ENCODE data around the gene ARHGAP11A.
"Not testable (repeated sequence)": the region's sequence is repeated elsewhere in the genome, so short reads cannot be mapped to it uniquely, and the experiment has no call there.

Gene ARHGAP11A

DNA sequence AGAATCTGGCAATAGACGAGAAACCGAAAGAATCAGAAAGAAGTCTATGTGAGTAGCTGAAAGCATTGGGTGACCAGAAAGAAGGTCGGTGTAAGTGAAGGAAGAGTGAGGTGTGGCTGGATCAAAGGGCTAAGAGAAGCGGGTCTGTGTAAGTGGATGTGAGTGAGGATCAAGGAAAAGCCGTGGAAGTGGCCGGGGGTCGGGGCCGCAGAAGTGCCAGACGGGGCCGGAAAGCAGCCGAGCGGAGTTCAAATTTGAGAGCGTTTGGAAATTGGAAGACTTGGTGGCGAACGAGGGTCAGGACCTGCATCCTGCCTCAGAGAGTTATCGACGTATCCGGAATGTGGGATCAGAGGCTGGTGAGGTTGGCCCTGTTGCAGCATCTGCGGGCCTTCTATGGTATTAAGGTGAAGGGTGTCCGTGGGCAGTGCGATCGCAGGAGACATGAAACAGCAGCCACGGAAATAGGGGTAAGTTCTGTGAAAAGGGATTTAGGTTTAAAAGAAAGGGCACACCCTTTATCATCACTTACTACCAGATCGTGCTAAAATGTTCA lies 645 bp downstream of the ARHGAP11A start:
- H3K9ac ChIP-seq (ENCODE audit: low read depth, low read length, poor library complexity); H3K36me3 ChIP-seq (replicated peaks in 1 of 2; ENCODE audit: control insufficient read depth in 2 of 2, insufficient read depth in 2 of 2, low read length in 2 of 2); H3K23ac ChIP-seq (ENCODE audit: low read depth, low read length, poor library complexity); H2AK5ac ChIP-seq (ENCODE audit: low read depth, low read length); H3K14ac ChIP-seq (ENCODE audit: low read length); H4K8ac ChIP-seq (ENCODE audit: low read depth, low read length); H4K91ac ChIP-seq (ENCODE audit: low read depth, low read length, poor library complexity); DNase-seq (ENCODE audit: low spot score); H3K4ac ChIP-seq (ENCODE audit: low read length); H2BK120ac ChIP-seq (ENCODE audit: low read depth, low read length); H2BK15ac ChIP-seq (ENCODE audit: low read length); H2BK5ac ChIP-seq (ENCODE audit: low read length); H2BK12ac ChIP-seq (ENCODE audit: low read length); H3K27me3 ChIP-seq (ENCODE audit: control insufficient read depth in 3 of 3, insufficient read depth in 3 of 3, low read depth in 1 of 3, low read length in 3 of 3); H3K18ac ChIP-seq (ENCODE audit: low read length); H3K4me1 ChIP-seq (ENCODE audit: control insufficient read depth in 2 of 2, insufficient read depth in 1 of 2, low read depth in 1 of 2, low read length in 2 of 2); H3K9me3 ChIP-seq (replicated peaks in 1 of 2; ENCODE audit: control insufficient read depth in 2 of 2, insufficient read depth in 1 of 2, low read depth in 1 of 2, low read length in 2 of 2); H3K79me1 ChIP-seq (ENCODE audit: low read depth, low read length): not testable (repeated sequence)
- Histone ChIP-seq H3K4me2 (ENCODE audit: insufficient read depth, low read length, poor library complexity, severe bottlenecking) (peak overlapping the region; percentile 33), H2AFZ (ENCODE audit: low read length) (peak overlapping the region; percentile 77), H3K4me3 (ENCODE audit: low read length in 2 of 2) (peak overlapping the region; percentile 84 to 94), H3K27ac (replicated peaks; ENCODE audit: low read length) (peak overlapping the region; percentile 46)
- whole genome bisulfite sequencing, 2 donors (ENCODE audit: extremely low coverage in 2 of 2, insufficient read length in 2 of 2, insufficient replicate concordance in 1 of 2), result no CpG with 5 or more reads among the region's 24 CpGs

DNA sequence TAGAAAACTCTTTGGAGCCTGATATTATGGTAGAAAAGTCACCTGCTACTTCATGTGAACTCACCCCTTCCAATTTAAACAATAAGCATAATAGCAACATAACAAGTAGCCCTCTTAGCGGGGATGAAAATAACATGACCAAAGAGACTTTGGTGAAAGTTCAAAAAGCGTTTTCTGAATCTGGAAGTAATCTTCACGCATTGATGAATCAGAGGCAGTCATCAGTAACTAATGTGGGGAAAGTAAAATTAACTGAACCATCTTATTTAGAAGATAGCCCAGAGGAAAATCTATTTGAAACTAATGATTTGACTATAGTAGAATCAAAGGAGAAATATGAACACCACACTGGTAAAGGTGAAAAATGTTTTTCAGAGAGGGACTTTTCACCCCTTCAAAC lies 21.1 kb downstream of the ARHGAP11A start:
- Histone ChIP-seq H2BK15ac (ENCODE audit: low read length) (no peak overlapping the region), H3K4me2 (ENCODE audit: insufficient read depth, low read length, poor library complexity, severe bottlenecking) (no peak overlapping the region), H3K14ac (ENCODE audit: low read length) (no peak overlapping the region), H3K18ac (ENCODE audit: low read length) (no peak overlapping the region), H3K27ac (replicated peaks; ENCODE audit: low read length) (no peak overlapping the region), H3K9ac (ENCODE audit: low read depth, low read length, poor library complexity) (no peak overlapping the region), H2AK5ac (ENCODE audit: low read depth, low read length) (no peak overlapping the region), H3K79me1 (ENCODE audit: low read depth, low read length) (no peaks in the 10 kb centered on the region), H3K36me3 (replicated peaks in 1 of 2; ENCODE audit: control insufficient read depth in 2 of 2, insufficient read depth in 2 of 2, low read length in 2 of 2) (peaks cover 14 to 88% of the 10 kb centered on the region in 2 donors), H4K8ac (ENCODE audit: low read depth, low read length) (no peak overlapping the region), H3K4me3 (ENCODE audit: low read length in 2 of 2) (no peak overlapping the region), H3K27me3 (ENCODE audit: control insufficient read depth in 3 of 3, insufficient read depth in 3 of 3, low read depth in 1 of 3, low read length in 3 of 3) (no peaks in the 10 kb centered on the region), H2AFZ (ENCODE audit: low read length) (no peak overlapping the region), H3K4me1 (ENCODE audit: control insufficient read depth in 2 of 2, insufficient read depth in 1 of 2, low read depth in 1 of 2, low read length in 2 of 2) (peaks cover 0 to 2% of the 10 kb centered on the region in 2 donors), H2BK120ac (ENCODE audit: low read depth, low read length) (no peak overlapping the region), H3K4ac (ENCODE audit: low read length) (no peak overlapping the region), H2BK5ac (ENCODE audit: low read length) (no peak overlapping the region), H2BK12ac (ENCODE audit: low read length) (no peak overlapping the region), H3K23ac (ENCODE audit: low read depth, low read length, poor library complexity) (no peak overlapping the region), H3K9me3 (replicated peaks in 1 of 2; ENCODE audit: control insufficient read depth in 2 of 2, insufficient read depth in 1 of 2, low read depth in 1 of 2, low read length in 2 of 2) (no peaks in the 10 kb centered on the region), H4K91ac (ENCODE audit: low read depth, low read length, poor library complexity) (no peak overlapping the region)
- no peak for DNase-seq (ENCODE audit: low spot score)
- no CpG with 5 or more reads among the region's 3 CpGs for whole genome bisulfite sequencing, 2 donors (ENCODE audit: extremely low coverage in 2 of 2, insufficient read length in 2 of 2, insufficient replicate concordance in 1 of 2)

DNA sequence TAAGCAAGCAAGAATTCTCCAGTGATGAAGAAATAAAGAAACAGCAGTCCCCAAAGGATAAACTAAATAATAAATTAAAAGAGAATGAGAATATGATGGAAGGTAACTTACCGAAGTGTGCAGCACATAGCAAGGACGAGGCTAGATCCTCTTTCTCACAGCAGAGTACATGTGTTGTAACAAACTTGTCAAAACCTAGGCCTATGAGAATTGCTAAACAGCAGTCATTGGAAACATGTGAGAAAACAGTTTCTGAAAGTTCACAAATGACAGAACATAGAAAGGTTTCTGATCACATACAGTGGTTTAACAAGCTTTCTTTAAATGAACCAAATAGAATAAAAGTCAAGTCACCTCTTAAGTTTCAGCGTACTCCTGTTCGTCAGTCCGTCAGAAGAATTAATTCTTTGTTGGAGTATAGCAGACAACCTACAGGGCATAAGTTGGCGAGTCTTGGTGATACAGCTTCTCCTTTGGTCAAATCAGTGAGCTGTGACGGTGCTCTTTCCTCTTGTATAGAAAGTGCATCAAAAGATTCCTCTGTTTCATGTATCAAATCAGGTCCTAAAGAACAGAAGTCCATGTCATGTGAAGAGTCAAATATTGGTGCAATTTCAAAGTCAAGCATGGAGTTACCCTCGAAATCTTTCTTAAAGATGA lies 21.7 kb downstream of the ARHGAP11A start:
- H3K79me1 ChIP-seq (ENCODE audit: low read depth, low read length), result no peaks in the 10 kb centered on the region
- H4K91ac ChIP-seq (ENCODE audit: low read depth, low read length, poor library complexity), result no peak overlapping the region
- H3K27ac ChIP-seq (replicated peaks; ENCODE audit: low read length), result no peak overlapping the region
- no peak overlapping the region for H3K4me2 ChIP-seq (ENCODE audit: insufficient read depth, low read length, poor library complexity, severe bottlenecking)
- no peak overlapping the region for H3K9ac ChIP-seq (ENCODE audit: low read depth, low read length, poor library complexity)
- H2BK12ac ChIP-seq (ENCODE audit: low read length), result no peak overlapping the region
- H2BK5ac ChIP-seq (ENCODE audit: low read length), result no peak overlapping the region
- peaks cover 0 to 2% of the 10 kb centered on the region in 2 donors for H3K4me1 ChIP-seq (ENCODE audit: control insufficient read depth in 2 of 2, insufficient read depth in 1 of 2, low read depth in 1 of 2, low read length in 2 of 2)
- no peak overlapping the region for H3K4ac ChIP-seq (ENCODE audit: low read length)
- no peak overlapping the region for H3K4me3 ChIP-seq (ENCODE audit: low read length in 2 of 2)
- WGBS, 2 donors (ENCODE audit: extremely low coverage in 2 of 2, insufficient read length in 2 of 2, insufficient replicate concordance in 1 of 2), result no CpG with 5 or more reads among the region's 8 CpGs
- H3K23ac ChIP-seq (ENCODE audit: low read depth, low read length, poor library complexity), result no peak overlapping the region
- H2BK15ac ChIP-seq (ENCODE audit: low read length), result no peak overlapping the region
- H3K9me3 ChIP-seq (replicated peaks in 1 of 2; ENCODE audit: control insufficient read depth in 2 of 2, insufficient read depth in 1 of 2, low read depth in 1 of 2, low read length in 2 of 2), result no peaks in the 10 kb centered on the region
- H3K27me3 ChIP-seq (ENCODE audit: control insufficient read depth in 3 of 3, insufficient read depth in 3 of 3, low read depth in 1 of 3, low read length in 3 of 3), result no peaks in the 10 kb centered on the region
- no peak overlapping the region for H4K8ac ChIP-seq (ENCODE audit: low read depth, low read length)
- no peak for DNase-seq (ENCODE audit: low spot score)
- no peak overlapping the region for H2AK5ac ChIP-seq (ENCODE audit: low read depth, low read length)
- no peak overlapping the region for H3K18ac ChIP-seq (ENCODE audit: low read length)
- H3K36me3 ChIP-seq (replicated peaks in 1 of 2; ENCODE audit: control insufficient read depth in 2 of 2, insufficient read depth in 2 of 2, low read length in 2 of 2), result peaks cover 14 to 83% of the 10 kb centered on the region in 2 donors
- H2BK120ac ChIP-seq (ENCODE audit: low read depth, low read length), result no peak overlapping the region
- H3K14ac ChIP-seq (ENCODE audit: low read length), result no peak overlapping the region
- no peak overlapping the region for H2AFZ ChIP-seq (ENCODE audit: low read length)

DNA sequence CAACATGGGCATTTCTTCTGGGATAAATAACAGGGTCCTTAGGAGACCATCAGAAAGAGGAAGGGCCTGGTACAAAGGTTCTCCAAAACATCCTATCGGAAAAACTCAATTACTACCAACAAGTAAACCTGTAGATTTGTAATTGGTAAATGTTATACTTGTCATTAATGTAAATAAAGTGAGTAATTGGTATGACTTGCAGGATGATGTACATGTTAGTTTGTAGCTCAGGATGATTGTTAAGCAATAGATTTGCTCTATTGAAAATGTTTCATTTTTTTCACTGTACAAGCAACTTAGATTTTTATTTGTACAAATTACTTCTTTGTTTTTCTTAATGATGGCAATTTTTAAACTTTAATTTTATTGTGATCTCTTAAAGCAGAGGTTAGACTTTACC lies 22.4 kb downstream of the ARHGAP11A start:
- Histone ChIP-seq H4K8ac (ENCODE audit: low read depth, low read length) (no peak overlapping the region), H3K4me2 (ENCODE audit: insufficient read depth, low read length, poor library complexity, severe bottlenecking) (no peak overlapping the region), H3K4me3 (ENCODE audit: low read length in 2 of 2) (no peak overlapping the region), H3K4me1 (ENCODE audit: control insufficient read depth in 2 of 2, insufficient read depth in 1 of 2, low read depth in 1 of 2, low read length in 2 of 2) (peaks cover 0 to 5% of the 10 kb centered on the region in 2 donors), H3K36me3 (replicated peaks in 1 of 2; ENCODE audit: control insufficient read depth in 2 of 2, insufficient read depth in 2 of 2, low read length in 2 of 2) (peaks cover 14 to 81% of the 10 kb centered on the region in 2 donors), H3K23ac (ENCODE audit: low read depth, low read length, poor library complexity) (no peak overlapping the region), H2BK15ac (ENCODE audit: low read length) (no peak overlapping the region), H2BK5ac (ENCODE audit: low read length) (no peak overlapping the region), H3K9ac (ENCODE audit: low read depth, low read length, poor library complexity) (no peak overlapping the region), H3K27me3 (ENCODE audit: control insufficient read depth in 3 of 3, insufficient read depth in 3 of 3, low read depth in 1 of 3, low read length in 3 of 3) (no peaks in the 10 kb centered on the region), H4K91ac (ENCODE audit: low read depth, low read length, poor library complexity) (no peak overlapping the region), H3K9me3 (replicated peaks in 1 of 2; ENCODE audit: control insufficient read depth in 2 of 2, insufficient read depth in 1 of 2, low read depth in 1 of 2, low read length in 2 of 2) (no peaks in the 10 kb centered on the region), H2AK5ac (ENCODE audit: low read depth, low read length) (no peak overlapping the region), H2BK120ac (ENCODE audit: low read depth, low read length) (no peak overlapping the region), H2AFZ (ENCODE audit: low read length) (no peak overlapping the region), H3K18ac (ENCODE audit: low read length) (no peak overlapping the region), H3K79me1 (ENCODE audit: low read depth, low read length) (no peaks in the 10 kb centered on the region), H3K27ac (replicated peaks; ENCODE audit: low read length) (no peak overlapping the region), H2BK12ac (ENCODE audit: low read length) (no peak overlapping the region), H3K4ac (ENCODE audit: low read length) (no peak overlapping the region), H3K14ac (ENCODE audit: low read length) (no peak overlapping the region)
- DNase-seq (ENCODE audit: low spot score), result no peak
- WGBS, 2 donors (ENCODE audit: extremely low coverage in 2 of 2, insufficient read length in 2 of 2, insufficient replicate concordance in 1 of 2), result no CpG with 5 or more reads among the region's 1 CpG
